Measurements from ENCODE around the gene NHSL1.
A peak's percentile ranks its signal among the peaks of the same experiment; 100 is the strongest.

Gene NHSL1

DNA sequence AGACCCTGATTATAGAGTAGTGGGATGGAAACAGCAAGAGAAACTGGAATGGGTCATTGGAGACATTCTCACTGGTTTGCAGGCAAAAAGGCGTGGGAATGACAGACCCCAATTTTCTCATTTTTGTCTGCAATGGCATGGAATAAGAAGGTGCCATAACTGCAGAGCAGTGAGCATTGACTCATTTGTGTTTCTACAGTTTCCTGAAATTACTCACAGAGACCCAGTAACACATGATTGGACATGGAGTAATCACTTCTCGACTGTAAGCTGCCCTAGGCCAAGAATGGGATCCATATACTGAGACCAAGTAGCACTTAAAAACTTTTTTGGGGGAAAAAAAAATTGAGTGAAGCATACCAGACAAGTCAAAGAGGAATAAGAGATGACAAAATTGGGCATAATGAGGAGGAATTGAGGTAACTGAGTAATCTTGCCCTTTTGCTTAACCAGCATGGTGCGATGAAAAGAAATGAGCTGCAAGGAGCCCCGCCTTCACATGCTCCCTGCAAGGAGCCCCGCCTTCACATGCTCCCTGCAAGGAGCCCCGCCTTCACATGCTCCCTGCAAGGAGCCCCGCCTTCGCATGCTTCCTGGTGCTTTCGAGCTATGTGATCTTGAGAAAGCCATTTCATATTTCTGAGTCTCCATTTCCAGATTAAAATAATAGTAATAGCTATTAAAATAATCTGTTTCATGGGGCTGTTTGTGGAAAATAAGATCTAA, 44.1 kb downstream of the NHSL1 start:
- H3K4me3 ChIP-seq (replicated peaks in 1 of 2; ENCODE audit: low read depth in 2 of 2, low read length in 2 of 2), result no peak overlapping the region
- DNase-seq (ENCODE audit: low read depth in 2 of 2), result peak in 1 of 2 donors; percentile 31

DNA sequence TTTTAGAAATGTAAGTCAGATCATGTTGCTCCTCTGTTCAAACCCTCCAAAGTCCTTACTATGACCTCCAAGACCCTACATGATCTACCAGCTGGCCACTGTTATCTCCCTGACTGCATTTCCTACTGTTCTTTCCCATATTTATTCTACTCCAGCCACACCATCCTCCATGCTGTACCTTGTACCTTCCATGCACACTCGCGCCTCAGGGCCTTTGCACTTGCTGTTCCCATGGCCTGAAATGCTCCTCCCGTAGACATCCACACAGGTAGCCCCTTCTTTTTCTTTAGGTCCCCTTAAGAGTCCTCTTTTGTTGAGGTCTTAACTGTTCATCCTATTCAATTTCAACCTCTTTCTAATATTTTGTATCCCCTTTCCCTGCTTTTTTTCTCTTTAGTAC, 48.3 kb downstream of the NHSL1 start:
- no peak for DNase-seq (ENCODE audit: low read depth in 2 of 2)
- TF ChIP-seq, protein P1, sequence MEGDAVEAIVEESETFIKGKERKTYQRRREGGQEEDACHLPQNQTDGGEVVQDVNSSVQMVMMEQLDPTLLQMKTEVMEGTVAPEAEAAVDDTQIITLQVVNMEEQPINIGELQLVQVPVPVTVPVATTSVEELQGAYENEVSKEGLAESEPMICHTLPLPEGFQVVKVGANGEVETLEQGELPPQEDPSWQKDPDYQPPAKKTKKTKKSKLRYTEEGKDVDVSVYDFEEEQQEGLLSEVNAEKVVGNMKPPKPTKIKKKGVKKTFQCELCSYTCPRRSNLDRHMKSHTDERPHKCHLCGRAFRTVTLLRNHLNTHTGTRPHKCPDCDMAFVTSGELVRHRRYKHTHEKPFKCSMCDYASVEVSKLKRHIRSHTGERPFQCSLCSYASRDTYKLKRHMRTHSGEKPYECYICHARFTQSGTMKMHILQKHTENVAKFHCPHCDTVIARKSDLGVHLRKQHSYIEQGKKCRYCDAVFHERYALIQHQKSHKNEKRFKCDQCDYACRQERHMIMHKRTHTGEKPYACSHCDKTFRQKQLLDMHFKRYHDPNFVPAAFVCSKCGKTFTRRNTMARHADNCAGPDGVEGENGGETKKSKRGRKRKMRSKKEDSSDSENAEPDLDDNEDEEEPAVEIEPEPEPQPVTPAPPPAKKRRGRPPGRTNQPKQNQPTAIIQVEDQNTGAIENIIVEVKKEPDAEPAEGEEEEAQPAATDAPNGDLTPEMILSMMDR (IDR thresholded peaks at IDR 0.05; ENCODE audit: low read depth, low read length), result no peak
- no peak overlapping the region for H3K4me3 ChIP-seq (replicated peaks in 1 of 2; ENCODE audit: low read depth in 2 of 2, low read length in 2 of 2)

More for the DNA sequence above, 44.1 kb downstream of the NHSL1 start:
- TF ChIP-seq, protein P1 (IDR thresholded peaks at IDR 0.05; ENCODE audit: low read depth, low read length), result no peak

DNA sequence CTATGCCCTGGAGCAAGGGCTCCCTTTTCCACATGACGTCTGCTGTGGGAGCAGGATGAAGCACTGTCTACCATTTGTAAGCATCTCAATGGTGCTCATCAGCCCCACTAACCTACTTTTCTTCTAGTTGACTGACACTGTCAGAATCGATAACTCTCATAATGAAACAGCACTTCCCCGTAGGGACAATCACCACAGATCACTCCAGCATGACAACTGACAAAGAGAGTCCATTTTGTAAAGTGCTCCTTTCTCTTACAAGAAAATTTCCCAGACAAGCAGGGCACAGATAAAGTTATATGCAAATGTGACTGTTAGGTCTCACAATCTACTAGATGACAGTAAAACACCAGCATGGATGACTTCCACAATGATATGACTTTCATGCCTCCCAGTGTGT, 48.8 kb downstream of the NHSL1 start:
- no peak for DNase-seq (ENCODE audit: low read depth in 2 of 2)
- TF ChIP-seq, protein P1 (IDR thresholded peaks at IDR 0.05; ENCODE audit: low read depth, low read length), result no peak
- no peak overlapping the region for H3K4me3 ChIP-seq (replicated peaks in 1 of 2; ENCODE audit: low read depth in 2 of 2, low read length in 2 of 2)

DNA sequence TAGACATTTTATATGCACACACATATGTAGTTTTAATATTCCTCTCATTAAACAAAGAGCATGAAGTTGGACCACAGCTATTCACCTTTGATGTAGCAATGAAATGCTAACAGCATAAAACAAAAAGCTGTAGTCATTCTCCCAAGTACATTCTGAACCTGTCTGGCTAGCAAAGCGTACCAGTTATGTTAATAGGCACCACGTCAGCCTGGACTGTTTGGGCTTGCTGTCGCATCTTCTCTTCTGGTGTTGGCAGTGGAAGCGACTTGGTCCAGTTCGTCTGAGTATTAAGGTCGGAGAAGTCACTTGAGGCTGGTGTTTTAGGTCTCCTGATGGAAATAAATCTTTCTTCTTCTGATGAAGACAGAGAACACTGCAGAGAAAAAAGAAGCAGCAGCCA, 52.5 kb downstream of the NHSL1 start:
- DNase-seq (ENCODE audit: low read depth in 2 of 2), result no peak
- TF ChIP-seq, protein P1 (IDR thresholded peaks at IDR 0.05; ENCODE audit: low read depth, low read length), result no peak
- H3K4me3 ChIP-seq (replicated peaks in 1 of 2; ENCODE audit: low read depth in 2 of 2, low read length in 2 of 2), result no peak overlapping the region

DNA sequence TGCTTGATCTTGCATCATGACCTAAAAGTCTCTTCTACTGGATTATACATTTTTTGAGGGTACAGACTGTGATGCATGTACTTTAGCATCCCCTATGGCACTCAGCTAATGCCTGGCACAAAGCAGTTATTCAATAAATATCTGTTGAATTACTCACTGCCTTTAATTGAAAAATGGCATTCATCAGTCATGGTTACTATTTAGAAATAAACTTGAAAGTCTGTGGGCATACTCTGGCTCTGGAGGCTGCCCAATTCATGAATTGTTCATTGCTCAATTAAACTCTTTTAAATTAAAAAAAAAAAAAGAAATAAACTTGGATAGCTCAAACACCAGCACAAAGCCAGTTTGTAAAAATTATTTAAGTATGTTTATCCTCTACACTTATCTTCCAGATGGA, 55.3 kb downstream of the NHSL1 start:
- TF ChIP-seq, protein P1 (IDR thresholded peaks at IDR 0.05; ENCODE audit: low read depth, low read length), result no peak
- no peak overlapping the region for H3K4me3 ChIP-seq (replicated peaks in 1 of 2; ENCODE audit: low read depth in 2 of 2, low read length in 2 of 2)
- no peak for DNase-seq (ENCODE audit: low read depth in 2 of 2)

DNA sequence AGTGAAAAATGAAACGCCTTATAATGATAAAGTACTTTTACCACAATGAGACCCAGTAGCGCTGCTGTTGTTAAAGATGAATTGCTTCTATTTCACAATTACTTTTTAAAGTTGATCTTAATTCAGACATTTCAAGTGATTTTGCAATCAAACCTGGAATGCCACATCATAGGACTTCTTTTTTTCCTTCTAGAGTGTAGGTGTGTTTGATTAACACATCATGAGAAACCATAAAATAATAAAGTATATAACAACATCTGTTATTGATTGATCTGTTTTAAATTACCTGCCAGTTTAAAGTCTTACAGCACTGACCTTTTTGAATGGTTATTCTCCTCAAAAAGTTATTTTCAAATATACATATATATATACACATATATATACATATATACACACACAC, 56.6 kb downstream of the NHSL1 start:
- DNase-seq (ENCODE audit: low read depth in 2 of 2), result no peak
- no peak overlapping the region for H3K4me3 ChIP-seq (replicated peaks in 1 of 2; ENCODE audit: low read depth in 2 of 2, low read length in 2 of 2)
- TF ChIP-seq, protein P1 (IDR thresholded peaks at IDR 0.05; ENCODE audit: low read depth, low read length), result no peak

DNA sequence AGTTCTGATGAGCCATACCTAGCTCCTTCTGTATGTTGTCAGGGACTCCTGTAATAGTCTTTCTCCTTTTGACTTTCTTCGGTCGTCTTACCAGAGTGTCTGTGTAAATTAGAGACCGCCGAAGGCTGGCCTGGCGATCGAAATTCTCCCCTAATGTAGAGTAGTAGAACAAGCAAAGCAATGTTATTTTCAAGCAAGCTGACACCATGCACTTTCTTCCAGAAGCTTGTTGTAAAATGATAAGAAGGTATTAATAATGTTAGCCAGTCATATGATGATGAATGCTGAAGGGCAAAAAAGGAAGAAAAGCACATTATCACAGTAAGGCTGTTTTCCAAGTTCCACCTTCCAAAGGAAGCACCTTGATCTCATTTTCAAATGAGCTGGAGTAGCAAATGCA, 57.3 kb downstream of the NHSL1 start:
- H3K4me3 ChIP-seq (replicated peaks in 1 of 2; ENCODE audit: low read depth in 2 of 2, low read length in 2 of 2), result no peak overlapping the region
- no peak for DNase-seq (ENCODE audit: low read depth in 2 of 2)
- TF ChIP-seq, protein P1 (IDR thresholded peaks at IDR 0.05; ENCODE audit: low read depth, low read length), result no peak

Measured in cardiac fibroblast (primary cell).